ENCODE results near the gene ENOX1.

ENOX1 gene

DNA sequence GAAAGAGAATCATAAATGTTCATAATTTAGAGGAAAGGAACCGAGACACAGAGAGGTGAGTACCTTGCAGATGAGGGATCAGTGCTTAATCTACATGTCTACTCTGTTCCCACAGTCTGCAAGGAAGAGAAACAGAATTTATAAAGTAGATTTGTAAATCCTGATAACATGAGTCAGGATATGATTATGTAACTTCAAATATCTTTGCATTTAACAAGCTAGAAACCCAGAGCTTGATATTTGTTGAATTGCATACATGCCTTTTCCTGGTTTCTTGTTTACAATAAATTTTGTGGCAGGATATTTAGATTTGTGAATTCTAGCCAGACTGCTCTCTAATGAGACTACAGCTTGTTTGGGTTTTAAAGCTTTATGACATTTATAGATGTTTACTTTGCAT, 219.2 kb downstream of the ENOX1 start:
- peak; percentile 80 for ATAC-seq
- TF ChIP-seq TCF4 (CRISPR knock-in tag; IDR thresholded peaks at IDR 0.05; ENCODE audit: borderline replicate concordance) = no peak
- peak; percentile 29; the same call in 1 of the 2 replicates for TF ChIP-seq ISL1 (CRISPR knock-in tag; IDR thresholded peaks at IDR 0.05)

DNA sequence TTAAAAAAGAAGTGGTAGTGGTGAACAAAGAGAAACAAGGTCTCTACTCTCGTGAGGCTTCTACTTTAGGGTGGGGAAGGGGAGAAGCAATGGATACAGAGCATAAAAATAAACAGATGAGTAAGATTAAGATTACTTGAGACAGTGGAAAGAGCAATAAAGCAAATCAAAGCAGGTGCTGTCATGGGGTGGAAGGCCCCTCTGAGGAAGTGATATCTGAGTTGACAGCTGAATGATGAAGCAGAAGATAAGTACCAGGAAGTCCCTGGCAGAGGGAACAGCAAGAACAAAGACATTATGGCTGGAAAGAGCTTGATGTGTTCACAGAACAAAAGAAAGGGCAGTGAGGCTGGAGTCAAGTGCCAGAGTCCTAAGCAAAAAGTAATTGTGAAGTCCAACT, 221.8 kb downstream of the ENOX1 start:
- no peak for ATAC-seq
- TF ChIP-seq, protein P1, sequence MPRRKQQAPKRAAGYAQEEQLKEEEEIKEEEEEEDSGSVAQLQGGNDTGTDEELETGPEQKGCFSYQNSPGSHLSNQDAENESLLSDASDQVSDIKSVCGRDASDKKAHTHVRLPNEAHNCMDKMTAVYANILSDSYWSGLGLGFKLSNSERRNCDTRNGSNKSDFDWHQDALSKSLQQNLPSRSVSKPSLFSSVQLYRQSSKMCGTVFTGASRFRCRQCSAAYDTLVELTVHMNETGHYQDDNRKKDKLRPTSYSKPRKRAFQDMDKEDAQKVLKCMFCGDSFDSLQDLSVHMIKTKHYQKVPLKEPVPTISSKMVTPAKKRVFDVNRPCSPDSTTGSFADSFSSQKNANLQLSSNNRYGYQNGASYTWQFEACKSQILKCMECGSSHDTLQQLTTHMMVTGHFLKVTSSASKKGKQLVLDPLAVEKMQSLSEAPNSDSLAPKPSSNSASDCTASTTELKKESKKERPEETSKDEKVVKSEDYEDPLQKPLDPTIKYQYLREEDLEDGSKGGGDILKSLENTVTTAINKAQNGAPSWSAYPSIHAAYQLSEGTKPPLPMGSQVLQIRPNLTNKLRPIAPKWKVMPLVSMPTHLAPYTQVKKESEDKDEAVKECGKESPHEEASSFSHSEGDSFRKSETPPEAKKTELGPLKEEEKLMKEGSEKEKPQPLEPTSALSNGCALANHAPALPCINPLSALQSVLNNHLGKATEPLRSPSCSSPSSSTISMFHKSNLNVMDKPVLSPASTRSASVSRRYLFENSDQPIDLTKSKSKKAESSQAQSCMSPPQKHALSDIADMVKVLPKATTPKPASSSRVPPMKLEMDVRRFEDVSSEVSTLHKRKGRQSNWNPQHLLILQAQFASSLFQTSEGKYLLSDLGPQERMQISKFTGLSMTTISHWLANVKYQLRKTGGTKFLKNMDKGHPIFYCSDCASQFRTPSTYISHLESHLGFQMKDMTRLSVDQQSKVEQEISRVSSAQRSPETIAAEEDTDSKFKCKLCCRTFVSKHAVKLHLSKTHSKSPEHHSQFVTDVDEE (CRISPR knock-in tag; IDR thresholded peaks at IDR 0.05) = no peak
- TF ChIP-seq ZFP3 (CRISPR knock-in tag; IDR thresholded peaks at IDR 0.05) = no peak
- no peak for TF ChIP-seq ZC3H10 (CRISPR knock-in tag; IDR thresholded peaks at IDR 0.05)
- TF ChIP-seq OSR1 (CRISPR knock-in tag; IDR thresholded peaks at IDR 0.05) = no peak
- TF ChIP-seq, protein P2, sequence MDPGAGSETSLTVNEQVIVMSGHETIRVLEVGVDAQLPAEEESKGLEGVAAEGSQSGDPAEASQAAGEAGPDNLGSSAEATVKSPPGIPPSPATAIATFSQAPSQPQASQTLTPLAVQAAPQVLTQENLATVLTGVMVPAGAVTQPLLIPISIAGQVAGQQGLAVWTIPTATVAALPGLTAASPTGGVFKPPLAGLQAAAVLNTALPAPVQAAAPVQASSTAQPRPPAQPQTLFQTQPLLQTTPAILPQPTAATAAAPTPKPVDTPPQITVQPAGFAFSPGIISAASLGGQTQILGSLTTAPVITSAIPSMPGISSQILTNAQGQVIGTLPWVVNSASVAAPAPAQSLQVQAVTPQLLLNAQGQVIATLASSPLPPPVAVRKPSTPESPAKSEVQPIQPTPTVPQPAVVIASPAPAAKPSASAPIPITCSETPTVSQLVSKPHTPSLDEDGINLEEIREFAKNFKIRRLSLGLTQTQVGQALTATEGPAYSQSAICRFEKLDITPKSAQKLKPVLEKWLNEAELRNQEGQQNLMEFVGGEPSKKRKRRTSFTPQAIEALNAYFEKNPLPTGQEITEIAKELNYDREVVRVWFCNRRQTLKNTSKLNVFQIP (CRISPR knock-in tag; IDR thresholded peaks at IDR 0.05; ENCODE audit: borderline replicate concordance, low read depth) = no peak

- TF ChIP-seq GLIS3 (CRISPR knock-in tag; IDR thresholded peaks at IDR 0.05) (no peak), CSDC2 (CRISPR knock-in tag; IDR thresholded peaks at IDR 0.05) (no peak), ISL1 (CRISPR knock-in tag; IDR thresholded peaks at IDR 0.05) (no peak), OSR1 (CRISPR knock-in tag; IDR thresholded peaks at IDR 0.05) (no peak), ZNF8 (CRISPR knock-in tag; IDR thresholded peaks at IDR 0.05) (no peak), RARB (CRISPR knock-in tag; IDR thresholded peaks at IDR 0.05) (no peak), BACH2 (CRISPR knock-in tag; IDR thresholded peaks at IDR 0.05; ENCODE audit: borderline replicate concordance) (no peak), ZNF565 (CRISPR knock-in tag; conservative IDR thresholded peaks at IDR 0.05; ENCODE audit: low read depth) (no peak), ARNTL (CRISPR knock-in tag; IDR thresholded peaks at IDR 0.05; ENCODE audit: borderline replicate concordance, low read depth) (no peak), ZFP3 (CRISPR knock-in tag; IDR thresholded peaks at IDR 0.05) (no peak), ZFP30 (CRISPR knock-in tag; IDR thresholded peaks at IDR 0.05) (no peak), ZC3H10 (CRISPR knock-in tag; IDR thresholded peaks at IDR 0.05) (no peak), PPARA (CRISPR knock-in tag; IDR thresholded peaks at IDR 0.05; ENCODE audit: borderline replicate concordance) (no peak)
- TF ChIP-seq, protein P2 (CRISPR knock-in tag; IDR thresholded peaks at IDR 0.05; ENCODE audit: borderline replicate concordance, low read depth) = no peak
- TF ChIP-seq, protein P1 (CRISPR knock-in tag; IDR thresholded peaks at IDR 0.05) = no peak
- no peak for ATAC-seq
Observed at GRCh38 chr13:43561081-43561480, 225.7 kb downstream of the ENOX1 start.

DNA sequence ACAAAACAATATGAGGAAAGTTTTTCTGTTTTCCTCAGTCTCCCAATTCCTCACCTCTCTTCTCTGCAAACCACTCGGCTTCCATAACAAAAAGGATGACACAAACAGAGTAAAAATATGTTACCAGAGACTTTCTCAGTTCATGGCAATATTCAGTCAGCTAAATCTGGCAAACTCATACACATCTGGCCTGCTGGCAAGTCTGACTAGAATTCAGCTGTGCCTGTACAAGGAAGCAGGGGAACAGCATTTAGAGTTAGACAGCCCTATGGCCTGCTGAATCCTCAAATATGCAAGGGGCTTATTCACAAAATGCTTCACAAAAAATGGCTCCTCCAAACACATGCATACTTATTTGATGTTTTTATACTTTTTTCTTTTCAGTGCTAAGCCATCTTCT, 227.8 kb downstream of the ENOX1 start:
- no peak for TF ChIP-seq CSRNP3 (CRISPR knock-in tag; IDR thresholded peaks at IDR 0.05)
- no peak for TF ChIP-seq PPARA (CRISPR knock-in tag; IDR thresholded peaks at IDR 0.05; ENCODE audit: borderline replicate concordance)
- no peak for TF ChIP-seq RARB (CRISPR knock-in tag; IDR thresholded peaks at IDR 0.05)
- TF ChIP-seq PATZ1 (CRISPR knock-in tag; IDR thresholded peaks at IDR 0.05; ENCODE audit: borderline replicate concordance) = no peak
- no peak for TF ChIP-seq ZC3H10 (CRISPR knock-in tag; IDR thresholded peaks at IDR 0.05)
- no peak for TF ChIP-seq TOX (CRISPR knock-in tag; IDR thresholded peaks at IDR 0.05; ENCODE audit: borderline replicate concordance)
- TF ChIP-seq CSDC2 (CRISPR knock-in tag; IDR thresholded peaks at IDR 0.05) = no peak
- no peak for TF ChIP-seq ZNF8 (CRISPR knock-in tag; IDR thresholded peaks at IDR 0.05)
- TF ChIP-seq, protein P2 (CRISPR knock-in tag; IDR thresholded peaks at IDR 0.05; ENCODE audit: borderline replicate concordance, low read depth) = no peak
- no peak for TF ChIP-seq ISL1 (CRISPR knock-in tag; IDR thresholded peaks at IDR 0.05)
- no peak for ATAC-seq
